T-cell (primary cell): ENCODE data around the gene CCDC102B. TPM values are rescaled to one million over a fixed set of nuclear protein-coding genes. Genes with fewer than 3 reads are reported as not detected.

Source experiments
- ATAC-seq, 4 experiments: fragments of 200-7000 bp in 3 of 4; fragments of 150-1000 bp in 1 of 4; cut with Tn5 transposase; replicated peaks in 1 of 4; 1 replicate in 3 of 4; 2 replicates in 1 of 4; pipeline ENCODE4 v1.10.0; 2021; ENCODE audit warnings: moderate library complexity in 3 of 4, mild to moderate bottlenecking in 2 of 4, moderate number of reproducible peaks in 1 of 4
- CTCF ChIA-PET, 2 donors: fragments of 300-600 bp; sonication (Branson Sonifier 250); formaldehyde crosslinking; loops; one replicate each; lab custom pipeline; 2022; ENCODE audit warnings: antibody characterized with exemption in 2 of 2; lab: Charles Lee
- POLR2A ChIA-PET, 2 donors: fragments of 300-600 bp; sonication (Branson Sonifier 250); formaldehyde crosslinking; loops; one replicate each; lab custom pipeline; 2022; ENCODE audit warnings: antibody characterized with exemption in 2 of 2; lab: Charles Lee
- DNase-seq, 35 experiments: peaks; one replicate each; pipeline versions ENCODE4 v3.0.0 to v3.0.0-alpha.2; 2013 to 2023
- H3K27ac ChIP-seq: one replicate; pipeline ENCODE4 v1.5.1; 2013; ENCODE audit warnings: low read length
- H3K27me3 ChIP-seq, 2 experiments: replicated peaks in 1 of 2; 1 replicate in 1 of 2; 2 replicates in 1 of 2; pipeline versions ENCODE4 v1.6.1 to v1.7.0; 2013; ENCODE audit warnings: low read length in 1 of 2, mixed read lengths in 1 of 2; ENCODE audit not compliant: control insufficient read depth in 2 of 2, insufficient read depth in 2 of 2; ENCODE audit errors: extremely low read depth in 1 of 2
- H3K36me3 ChIP-seq, 2 donors: 1 replicate in 1 of 2; 2 replicates in 1 of 2; pipeline versions ENCODE4 v1.6.1 to v1.7.0; 2013; ENCODE audit warnings: low read length in 1 of 2; ENCODE audit not compliant: control insufficient read depth in 2 of 2, insufficient read depth in 1 of 2; ENCODE audit errors: extremely low read depth in 1 of 2
- H3K4me1 ChIP-seq, 2 experiments: 1 replicate in 1 of 2; 2 replicates in 1 of 2; pipeline versions ENCODE4 v1.6.1 to v1.7.0; 2013; ENCODE audit warnings: low read length in 2 of 2, mixed read lengths in 1 of 2; ENCODE audit not compliant: insufficient read depth in 2 of 2, control insufficient read depth in 1 of 2; ENCODE audit errors: extremely low read depth in 1 of 2
- H3K4me3 ChIP-seq, 2 donors: 1 replicate in 1 of 2; 2 replicates in 1 of 2; pipeline versions ENCODE4 v1.5.1 to v1.7.0; 2013; ENCODE audit warnings: mild to moderate bottlenecking in 2 of 2, low read length in 1 of 2, moderate library complexity in 1 of 2; ENCODE audit not compliant: control insufficient read depth in 1 of 2; ENCODE audit errors: extremely low read depth in 1 of 2
- H3K9me3 ChIP-seq: 2 replicates; pipeline ENCODE4 v1.7.0; 2013
- H3K27ac Mint-ChIP-seq, 2 donors: one replicate each; pipeline ENCODE4 v1.8.0; 2020 to 2021; ENCODE audit warnings: mild to moderate bottlenecking in 2 of 2, mixed read lengths in 2 of 2
- H3K27me3 Mint-ChIP-seq, 2 donors: one replicate each; pipeline ENCODE4 v1.8.0; 2021 to 2022; ENCODE audit warnings: mixed read lengths in 2 of 2
- H3K36me3 Mint-ChIP-seq: one replicate; pipeline ENCODE4 v1.8.0; 2021; ENCODE audit warnings: mixed read lengths
- H3K4me1 Mint-ChIP-seq, 3 donors: one replicate each; pipeline ENCODE4 v1.8.0; 2020 to 2022; ENCODE audit warnings: mixed read lengths in 3 of 3, mild to moderate bottlenecking in 1 of 3
- H3K4me3 Mint-ChIP-seq, 3 donors: one replicate each; pipeline ENCODE4 v1.8.0; 2020 to 2022; ENCODE audit warnings: mild to moderate bottlenecking in 3 of 3, mixed read lengths in 3 of 3, moderate library complexity in 3 of 3
- H3K9me3 Mint-ChIP-seq, 3 donors: one replicate each; pipeline ENCODE4 v1.8.0; 2020 to 2022; ENCODE audit warnings: mixed read lengths in 3 of 3
- WGBS: methylation state at CpG from one replicate; pipeline ENCODE4 v1.1.5; 2013; ENCODE audit warnings: missing lambda C conversion rate; ENCODE audit not compliant: insufficient coverage; 5-methylcytosine and 5-hydroxymethylcytosine counted together
- total RNA-seq, 35 experiments: library from RNA in 6 of 35; stranded (reverse) in 6 of 35; fragments of 120-200 nt in 1 of 35; gene quantifications; one replicate each; pipeline versions ENCODE4 v1.2.1 to v1.2.4 and lab custom pipeline; 2013 to 2026

Gene CCDC102B
- total RNA-seq, 5 donors from 2014 or later (not counting 1 experiment from before 2014, with no cell fraction given): 4.4 to 7.0 (median 6.1) TPM

DNA sequence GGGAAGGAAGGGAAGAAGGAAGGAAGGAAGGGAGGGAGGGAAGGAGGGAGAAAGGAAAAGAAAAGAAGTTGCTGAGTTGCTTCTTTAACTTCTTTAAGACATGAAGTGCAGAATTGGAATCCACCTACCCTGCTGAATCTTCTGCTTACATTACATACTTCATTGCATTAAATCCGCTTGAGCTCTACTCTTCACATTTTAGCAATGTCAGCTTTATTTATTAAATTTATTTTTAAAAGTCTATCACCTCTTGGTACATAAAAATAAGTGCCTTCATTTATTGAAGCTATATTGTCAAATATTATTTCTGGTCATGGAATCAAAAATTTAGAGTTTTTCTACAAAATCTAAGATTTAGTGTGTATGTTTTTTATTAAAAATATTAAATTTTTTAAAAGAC lies 284.6 kb downstream of the CCDC102B start:
- Histone ChIP-seq H3K4me3 (no peak overlapping the region), H3K9me3 (no peaks in the 10 kb centered on the region), H3K27me3 (no peaks in the 10 kb centered on the region), H3K4me1 (no peaks in the 10 kb centered on the region), H3K36me3 (no peaks in the 10 kb centered on the region), H3K27ac (no peak overlapping the region)
- no peak for ATAC-seq
- Mint-ChIP-seq H3K36me3 (no peaks in the 10 kb centered on the region), H3K4me3 (no peak overlapping the region), H3K4me1 (no peaks in the 10 kb centered on the region), H3K27ac (no peak overlapping the region), H3K27me3 (no peaks in the 10 kb centered on the region), H3K9me3 (no peaks in the 10 kb centered on the region)
- ChIA-PET CTCF (interaction anchor here in 1 of 2 donors (0.6 to 1.0 kb wide), 3 partner anchors 26 to 489 kb away, joined by 3 to 10 read pairs (median 7); no protein-coding TSS in a partner anchor), POLR2A (interaction anchor here in 1 of 2 donors (0.7 to 0.9 kb wide), 2 partner anchors 10 to 1781 kb away, joined by 3 to 7 read pairs; no protein-coding TSS in a partner anchor)
- no peak for DNase-seq
- no CpG with 5 or more reads among the region's 1 CpG for WGBS

DNA sequence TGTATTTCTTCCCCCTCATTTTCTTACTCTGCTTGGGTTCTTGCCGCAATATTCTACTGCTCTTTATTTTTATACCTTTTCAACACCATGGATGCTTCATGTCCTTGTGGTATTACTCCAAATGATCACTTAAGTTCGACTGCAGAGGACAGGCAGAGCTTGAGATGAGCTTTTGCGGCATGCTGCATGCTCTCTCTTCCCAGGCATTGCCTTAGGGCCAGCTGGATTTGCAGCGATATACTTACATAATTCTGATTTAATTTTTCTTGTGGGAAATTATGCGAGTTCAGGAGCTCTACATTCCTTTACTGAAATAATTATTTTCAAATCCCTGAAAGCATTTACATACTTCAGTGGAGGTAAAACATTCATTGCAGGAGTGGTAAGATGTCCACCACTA lies 288.1 kb downstream of the CCDC102B start:
- Histone ChIP-seq H3K27me3 (no peaks in the 10 kb centered on the region), H3K9me3 (no peaks in the 10 kb centered on the region), H3K4me1 (no peaks in the 10 kb centered on the region), H3K36me3 (no peaks in the 10 kb centered on the region), H3K4me3 (no peak overlapping the region), H3K27ac (no peak overlapping the region)
- Mint-ChIP-seq H3K9me3 (no peaks in the 10 kb centered on the region), H3K27me3 (no peaks in the 10 kb centered on the region), H3K4me3 (no peak overlapping the region), H3K36me3 (no peaks in the 10 kb centered on the region), H3K4me1 (no peaks in the 10 kb centered on the region), H3K27ac (no peak overlapping the region)
- DNase-seq: no peak
- no CpG with 5 or more reads among the region's 5 CpGs for WGBS
- no peak for ATAC-seq
- ChIA-PET POLR2A (no interaction called here), CTCF (no interaction called here)

DNA sequence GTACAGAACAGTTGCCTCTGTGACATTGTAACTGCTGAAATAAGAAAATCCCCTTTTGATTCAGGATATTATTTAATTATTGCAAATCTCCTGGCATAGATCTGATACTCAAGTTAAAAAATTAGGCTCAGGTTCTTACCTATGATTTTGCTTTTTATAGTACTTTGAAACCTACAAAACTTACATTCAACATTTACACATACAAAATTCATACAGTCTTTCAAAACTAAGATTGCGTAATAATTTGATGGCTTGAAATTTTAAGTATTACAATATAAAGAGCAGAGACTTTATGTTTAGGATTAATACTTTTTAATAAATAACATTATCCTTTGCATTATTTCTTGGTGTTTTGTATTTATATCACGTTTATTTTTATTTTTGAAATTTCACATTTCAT lies 291.1 kb downstream of the CCDC102B start:
- Histone ChIP-seq H3K9me3 (no peaks in the 10 kb centered on the region), H3K4me1 (no peaks in the 10 kb centered on the region), H3K27ac (no peak overlapping the region), H3K36me3 (no peaks in the 10 kb centered on the region), H3K27me3 (no peaks in the 10 kb centered on the region), H3K4me3 (no peak overlapping the region)
- ATAC-seq (no peak), DNase-seq (no peak)
- Mint-ChIP-seq H3K4me1 (no peaks in the 10 kb centered on the region), H3K4me3 (no peak overlapping the region), H3K27ac (no peak overlapping the region), H3K36me3 (no peaks in the 10 kb centered on the region), H3K9me3 (no peaks in the 10 kb centered on the region), H3K27me3 (no peaks in the 10 kb centered on the region)
- no CpG with 5 or more reads among the region's 2 CpGs for WGBS
- CTCF ChIA-PET: no interaction called here
- POLR2A ChIA-PET: no interaction called here

DNA sequence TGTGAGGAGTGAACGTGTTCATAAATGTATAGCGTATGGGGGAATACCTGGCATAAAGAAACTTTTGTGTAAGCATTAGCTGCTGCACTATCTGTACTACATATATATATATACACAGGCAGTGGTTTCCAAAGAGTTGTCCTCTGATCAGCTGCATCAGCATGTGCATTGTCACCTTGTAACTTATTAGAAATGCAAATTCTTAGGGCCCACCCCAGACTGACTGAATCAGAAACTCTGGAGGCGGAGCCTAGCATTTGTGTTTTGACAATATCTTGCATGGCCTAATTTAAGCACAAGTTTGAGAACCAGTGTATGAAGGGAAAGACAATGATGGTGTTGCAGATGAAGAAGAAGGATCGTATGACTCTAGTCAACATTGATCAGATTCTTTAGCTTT lies 299.5 kb downstream of the CCDC102B start:
- CTCF ChIA-PET: no interaction called here
- POLR2A ChIA-PET: no interaction called here

DNA sequence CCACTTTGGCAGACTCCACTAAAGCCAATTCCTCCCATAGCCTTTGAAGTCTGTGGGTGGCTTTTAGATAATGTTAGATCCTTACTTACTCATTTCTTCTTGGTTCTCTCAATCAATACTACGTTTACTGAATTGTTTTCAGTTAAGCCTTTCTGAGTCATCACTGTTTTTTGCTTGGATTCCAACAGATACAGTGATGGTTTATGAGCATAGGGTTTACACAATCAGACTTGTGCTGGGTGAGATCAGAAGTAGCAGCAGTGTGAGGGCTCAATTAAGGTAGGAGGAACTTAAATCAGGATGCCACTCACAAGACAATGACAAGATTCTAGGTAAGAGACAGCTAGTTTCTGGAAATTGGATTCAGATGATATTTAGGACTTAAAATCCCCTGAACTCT lies 305.1 kb downstream of the CCDC102B start:
- H3K4me1 ChIP-seq: no peaks in the 10 kb centered on the region
- H3K4me3 ChIP-seq: no peak overlapping the region
- H3K27ac Mint-ChIP-seq: no peak overlapping the region
- no peaks in the 10 kb centered on the region for H3K4me1 Mint-ChIP-seq
- no peak overlapping the region for H3K4me3 Mint-ChIP-seq
- CTCF ChIA-PET: no interaction called here
- ATAC-seq (no peak), DNase-seq (no peak)
- H3K36me3 ChIP-seq: no peaks in the 10 kb centered on the region
- no peak overlapping the region for H3K27ac ChIP-seq
- no peaks in the 10 kb centered on the region for H3K36me3 Mint-ChIP-seq
- no peaks in the 10 kb centered on the region for H3K27me3 Mint-ChIP-seq
- WGBS: no CpG with 5 or more reads among the region's 1 CpG
- POLR2A ChIA-PET: no interaction called here
- peaks cover 0 to 5% (median 4%) of the 10 kb centered on the region in 3 donors for H3K9me3 Mint-ChIP-seq
- H3K9me3 ChIP-seq: no peaks in the 10 kb centered on the region
- no peaks in the 10 kb centered on the region for H3K27me3 ChIP-seq

More for the DNA sequence above, 299.5 kb downstream of the CCDC102B start:
- no peaks in the 10 kb centered on the region for H3K36me3 ChIP-seq
- H3K4me1 ChIP-seq: no peaks in the 10 kb centered on the region
- H3K4me1 Mint-ChIP-seq: no peaks in the 10 kb centered on the region
- no peaks in the 10 kb centered on the region for H3K36me3 Mint-ChIP-seq
- H3K27ac Mint-ChIP-seq: no peak overlapping the region
- 58% methylated on average over 2 of the region's 4 CpGs for WGBS
- H3K4me3 ChIP-seq: no peak overlapping the region
- no peaks in the 10 kb centered on the region for H3K27me3 ChIP-seq
- no peak for DNase-seq
- no peaks in the 10 kb centered on the region for H3K9me3 Mint-ChIP-seq
- H3K4me3 Mint-ChIP-seq: no peak overlapping the region
- H3K27me3 Mint-ChIP-seq: no peaks in the 10 kb centered on the region
- ATAC-seq: no peak
- H3K27ac ChIP-seq: no peak overlapping the region
- no peaks in the 10 kb centered on the region for H3K9me3 ChIP-seq

Other genes starting within 250 kb of the CCDC102B start
- 10 to 100 TPM; 48.6 to 62.5 (median 52.3) TPM for gene TMX3, start 83.0 kb upstream of the CCDC102B start, total RNA-seq